Left cardiac atrium (tissue), 4 donors: Measurements from ENCODE around the gene UBE2Z. TPM values are rescaled to one million over a fixed set of nuclear protein-coding genes. Genes with fewer than 3 reads are reported as not detected.

Experiments used
- ATAC-seq, 2 donors: fragments of 200-7000 bp; cut with Tn5 transposase; one replicate each; pipeline ENCODE4 v1.9.1; 2020; ENCODE audit warnings: mild to moderate bottlenecking in 2 of 2, moderate library complexity in 2 of 2
- DNase-seq: peaks from one replicate; pipeline ENCODE4 v3.0.0-alpha.2; 2020
- intact Hi-C, 2 donors: fragments of 100-400 bp; cut with DNase I; formaldehyde crosslinking; loops; one replicate each; pipeline versions ENCODE4 v1.14.1 to v1.15.1; 2022 to 2023
- total RNA-seq, 2 donors: library from RNA; stranded (reverse); fragmentation: NEBNext Ultra II Directional; extraction: Animal tissue kit (Norgen Biotek cat#: 25700); gene quantifications; one replicate each; pipeline ENCODE4 v1.2.1, GENCODE V29; 2021
- donor health status: DM: no; HTN: yes; CAD: no.
- donor health status: DM: no; HTN: yes; CAD: no; lungs with severe emphysema.
- donor health status: DM: yes; HTN: yes; CAD: no.
- donor health status: Dilated cardiomyopathy.

UBE2Z gene
- total RNA-seq, 2 donors from 2014 or later, result 42.7 to 51.7 TPM

DNA sequence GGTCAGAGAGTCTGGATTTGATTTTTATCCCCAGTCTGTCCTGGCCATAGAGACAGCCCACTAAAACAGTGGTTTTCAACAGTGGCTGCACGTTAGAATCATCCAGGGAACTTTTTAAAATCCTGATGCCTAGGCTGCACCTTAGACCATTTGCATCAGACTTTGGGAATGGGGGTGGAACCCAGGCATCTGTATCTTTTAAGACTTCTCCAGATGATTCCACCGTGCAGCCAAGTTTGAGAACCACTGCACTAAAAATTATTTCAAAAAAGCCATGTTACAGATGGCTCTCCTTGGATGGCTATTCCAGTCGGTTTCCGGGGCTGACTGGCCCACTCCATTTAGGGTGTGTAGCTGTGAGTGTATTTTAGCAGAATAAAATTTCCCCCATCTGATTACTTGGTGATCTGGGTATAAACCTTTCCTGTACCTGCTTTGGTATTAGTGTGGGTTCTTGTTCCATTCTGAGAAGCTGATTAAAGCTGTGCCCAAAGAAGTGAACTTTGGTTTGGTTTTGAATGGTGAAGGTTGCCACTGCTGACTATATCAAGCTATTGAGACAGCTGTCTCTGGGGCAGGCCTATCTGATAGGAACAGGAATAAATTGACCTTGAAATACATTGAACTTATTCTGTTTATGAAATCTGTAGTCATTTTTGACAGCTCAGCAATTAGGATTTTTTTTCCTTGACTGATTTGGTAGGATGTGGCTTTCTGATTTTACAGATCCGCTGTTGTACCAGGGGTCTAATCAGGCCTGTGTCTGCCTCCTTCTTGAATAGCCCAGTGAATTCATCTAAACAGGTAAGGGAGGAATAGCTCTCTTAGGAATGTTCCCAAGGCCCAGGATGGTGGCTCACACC lies 14.3 kb upstream of the UBE2Z start:
- intact Hi-C loops, result no loop called here
- DNase-seq (no peak), ATAC-seq (no peak)

DNA sequence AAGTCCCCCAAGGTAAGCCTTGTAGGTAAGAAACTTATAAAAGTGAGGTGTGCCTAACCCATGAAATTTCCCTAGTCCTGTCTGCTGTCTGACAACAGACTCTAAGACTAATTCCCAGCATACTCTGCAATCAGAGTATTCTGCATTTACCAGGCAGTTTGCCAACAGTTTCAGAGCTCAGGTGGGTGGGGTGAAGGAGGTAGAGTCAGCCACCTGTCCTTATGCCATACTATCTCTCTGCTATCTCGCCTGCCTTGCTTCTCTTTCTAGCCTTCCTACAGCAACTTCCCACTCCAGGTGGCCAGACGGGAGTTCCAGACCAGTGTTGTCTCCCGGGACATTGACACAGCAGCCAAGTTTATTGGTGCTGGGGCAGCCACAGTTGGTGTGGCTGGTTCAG lies 13.3 kb upstream of the UBE2Z start:
- ATAC-seq (no peak), DNase-seq (no peak)
- intact Hi-C loops, result no loop called here

DNA sequence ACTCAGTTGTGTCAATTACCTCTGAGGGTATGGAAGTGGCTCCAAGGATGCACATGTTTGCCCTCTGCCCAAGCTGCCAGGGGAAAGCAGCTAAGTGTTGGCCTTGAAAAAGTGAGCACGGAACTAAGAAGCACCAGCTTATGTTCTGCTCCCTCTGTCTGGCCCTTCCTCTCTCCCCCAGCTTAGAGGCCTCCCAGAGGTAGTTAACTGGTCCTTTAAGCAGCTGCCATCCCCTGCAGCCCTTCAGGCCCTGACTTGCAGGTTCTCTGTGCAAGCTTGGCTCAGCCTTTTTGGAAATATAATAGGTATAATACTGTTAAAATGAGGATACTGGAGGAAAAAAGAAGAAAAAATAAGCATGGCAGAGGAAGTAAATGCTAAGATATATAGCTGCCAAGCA lies 7.0 kb upstream of the UBE2Z start:
- DNase-seq (no peak), ATAC-seq (no peak)
- intact Hi-C loops, result no loop called here

DNA sequence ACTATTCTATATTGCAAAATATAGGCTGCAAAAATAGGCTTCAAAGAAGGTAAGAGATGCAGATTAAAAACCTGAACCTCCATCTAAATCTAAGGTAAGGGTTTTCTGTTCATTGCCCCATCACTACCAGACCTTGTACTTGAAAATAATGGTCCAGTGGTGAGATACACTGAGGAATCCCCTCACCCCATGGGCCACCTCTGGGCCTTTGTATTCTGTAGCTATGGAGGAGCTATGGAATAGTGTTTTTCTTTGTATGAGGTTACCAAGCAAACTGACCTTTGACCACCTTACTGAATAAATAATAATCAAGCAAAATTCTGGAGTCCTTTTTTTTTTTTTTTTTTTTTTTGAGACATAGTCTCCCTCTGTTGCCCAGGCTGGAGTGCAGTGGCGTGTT lies 4.8 kb upstream of the UBE2Z start:
- no peak for ATAC-seq
- no peak for DNase-seq
- intact Hi-C loops, result no loop called here

DNA sequence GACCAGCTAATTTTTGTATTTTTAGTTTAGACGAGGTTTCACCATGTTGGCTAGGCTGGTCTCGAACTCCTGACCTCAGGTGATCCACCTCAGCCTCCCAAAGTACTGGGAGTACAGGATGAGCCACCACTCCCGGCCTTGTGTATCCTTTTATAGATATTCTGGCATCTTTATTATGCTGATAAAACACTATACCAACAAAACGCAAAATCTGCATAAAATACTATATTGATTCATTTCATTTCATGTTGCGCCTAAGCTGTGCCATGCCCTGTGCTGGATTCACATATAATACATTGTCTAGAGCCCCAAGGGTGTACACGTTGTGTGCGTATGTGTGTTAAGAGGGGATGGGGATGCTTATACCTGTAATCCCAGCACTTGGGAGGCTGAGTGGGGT lies 3.8 kb upstream of the UBE2Z start:
- no peak for ATAC-seq
- no peak for DNase-seq
- intact Hi-C loops, result no loop called here

DNA sequence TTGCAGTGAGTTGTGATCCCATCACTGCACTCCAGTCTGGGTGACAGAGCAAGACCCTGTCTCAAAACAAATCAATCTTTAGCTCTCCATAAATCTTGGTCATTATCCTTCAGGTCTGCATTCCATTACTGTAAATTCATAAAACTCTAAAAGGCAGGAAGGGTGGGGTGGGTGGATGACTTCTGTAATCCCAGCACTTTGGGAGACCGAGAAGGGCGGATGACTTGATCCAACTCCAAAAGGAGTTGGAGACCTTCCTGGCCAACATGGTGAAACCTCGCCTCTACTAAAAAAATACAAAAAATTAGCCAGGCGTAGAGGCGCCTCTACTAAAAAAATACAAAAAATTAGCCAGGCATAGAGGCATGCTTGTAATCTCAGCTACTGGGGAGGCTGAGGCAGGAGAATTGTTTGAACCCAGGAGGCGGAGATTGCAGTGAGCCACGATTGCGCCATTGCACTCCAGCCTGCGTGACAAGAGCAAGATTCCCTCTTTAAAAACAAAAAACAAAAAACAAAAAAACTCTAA lies 2.2 kb upstream of the UBE2Z start:
- ATAC-seq (no peak), DNase-seq (no peak)
- intact Hi-C loops, result no loop called here

DNA sequence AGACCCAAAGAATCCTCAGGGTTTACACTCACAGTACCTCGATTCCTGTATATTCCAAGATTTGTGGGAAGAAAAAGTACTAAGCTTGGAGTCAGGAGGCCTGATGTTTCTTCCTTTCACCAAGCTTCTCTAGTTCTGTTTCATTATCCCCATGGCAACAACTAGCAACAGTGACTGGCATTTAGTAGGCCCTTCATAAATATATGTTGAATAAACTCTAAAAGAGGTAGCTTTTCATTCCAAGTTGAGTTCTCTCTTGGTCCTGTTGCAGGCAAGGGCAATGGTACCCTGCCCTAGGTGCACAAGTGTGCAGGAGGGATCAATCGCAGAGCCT lies 527 bp upstream of the UBE2Z start:
- intact Hi-C loops, result no loop called here
- no peak for DNase-seq
- peak; percentile 0 to 1 for ATAC-seq

DNA sequence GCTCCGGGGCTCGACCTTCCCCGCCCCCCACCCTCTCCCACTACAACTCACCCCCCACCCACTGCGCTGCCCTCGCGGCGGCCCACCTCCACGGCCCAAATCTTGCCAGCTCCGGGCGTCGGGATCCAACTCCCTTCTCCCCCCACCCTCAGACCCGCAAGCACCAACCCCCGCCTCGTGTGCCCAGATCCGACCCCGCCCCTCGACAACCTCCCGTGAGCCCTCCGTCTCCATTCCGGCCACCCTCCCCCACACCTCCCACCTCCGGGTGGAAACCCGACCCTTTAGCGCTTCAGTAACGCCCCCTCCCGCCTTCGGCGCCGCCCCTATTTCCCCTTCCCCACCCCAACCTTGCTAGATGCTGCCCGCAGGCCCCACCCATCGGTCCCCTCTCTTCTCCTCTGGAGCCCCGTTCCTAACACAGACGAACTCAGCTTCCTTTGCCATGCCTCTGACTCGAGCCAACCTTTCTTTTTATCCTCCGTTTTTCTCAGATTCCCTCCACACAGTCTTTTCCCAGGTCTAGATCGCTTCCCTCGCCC lies 717 bp downstream of the UBE2Z start:
- ATAC-seq (peak; percentile 66 to 75), DNase-seq (peak; percentile 90)
- intact Hi-C loops, result no loop called here

DNA sequence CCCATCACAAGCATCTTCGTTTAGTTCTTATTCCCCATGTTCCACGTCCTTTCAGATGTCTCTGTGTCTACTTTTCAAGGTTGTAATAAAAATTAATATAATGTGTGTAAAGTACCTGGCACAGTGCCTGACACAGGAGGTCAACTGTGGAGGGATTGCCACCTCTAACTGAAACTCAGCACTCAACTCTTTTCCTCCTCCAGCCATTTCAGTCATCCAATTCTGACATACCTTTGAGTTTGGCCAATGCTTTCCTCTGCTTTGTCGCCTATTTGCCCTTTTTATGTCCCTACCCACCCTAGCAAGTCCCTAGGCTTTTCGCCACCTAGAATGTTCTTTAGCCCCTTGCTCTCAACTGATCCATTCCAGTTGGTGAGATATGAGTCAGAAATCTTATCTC lies 1.6 kb downstream of the UBE2Z start:
- no peak for ATAC-seq
- DNase-seq, result no peak
- intact Hi-C loops, result no loop called here

DNA sequence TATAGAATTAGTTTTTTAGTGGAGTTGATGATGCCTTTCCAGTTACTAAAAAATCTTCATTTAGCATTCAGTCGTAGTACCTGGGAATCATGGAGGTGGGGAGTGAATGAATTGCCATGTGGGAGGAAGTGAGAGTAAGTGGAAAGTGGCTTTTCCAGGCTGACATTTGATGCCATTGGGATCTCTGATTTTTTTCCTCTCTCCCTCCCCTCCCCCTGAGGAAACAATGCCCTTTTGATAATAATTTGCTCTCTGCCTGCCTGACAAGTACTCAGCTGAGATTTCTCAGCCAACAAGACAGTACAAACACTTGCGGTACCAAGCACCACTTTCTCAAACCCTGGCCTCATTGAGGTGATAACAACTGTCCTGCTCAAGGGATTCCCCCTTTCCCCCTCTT lies 2.2 kb downstream of the UBE2Z start:
- DNase-seq (no peak), ATAC-seq (no peak)
- intact Hi-C loops, result no loop called here

DNA sequence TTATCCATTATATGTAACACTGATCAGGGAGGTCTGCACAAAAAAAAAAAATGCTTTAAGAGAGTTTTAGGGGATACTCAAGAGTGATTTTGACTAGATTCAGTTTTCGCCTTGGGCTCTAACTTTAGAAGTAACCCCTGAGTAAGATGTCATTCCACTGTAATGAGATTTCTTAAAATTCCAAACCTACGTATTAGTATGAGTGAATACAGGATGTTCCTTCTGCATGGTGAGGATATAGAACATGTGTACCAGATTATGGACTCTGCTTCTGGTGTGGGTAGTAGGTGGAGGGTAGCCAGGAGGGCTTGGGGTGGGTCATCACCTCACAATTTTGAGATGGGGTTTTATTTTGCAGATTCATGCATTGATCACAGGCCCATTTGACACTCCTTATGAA lies 4.3 kb downstream of the UBE2Z start:
- DNase-seq, result no peak
- intact Hi-C loops, result no loop called here
- ATAC-seq, result no peak

DNA sequence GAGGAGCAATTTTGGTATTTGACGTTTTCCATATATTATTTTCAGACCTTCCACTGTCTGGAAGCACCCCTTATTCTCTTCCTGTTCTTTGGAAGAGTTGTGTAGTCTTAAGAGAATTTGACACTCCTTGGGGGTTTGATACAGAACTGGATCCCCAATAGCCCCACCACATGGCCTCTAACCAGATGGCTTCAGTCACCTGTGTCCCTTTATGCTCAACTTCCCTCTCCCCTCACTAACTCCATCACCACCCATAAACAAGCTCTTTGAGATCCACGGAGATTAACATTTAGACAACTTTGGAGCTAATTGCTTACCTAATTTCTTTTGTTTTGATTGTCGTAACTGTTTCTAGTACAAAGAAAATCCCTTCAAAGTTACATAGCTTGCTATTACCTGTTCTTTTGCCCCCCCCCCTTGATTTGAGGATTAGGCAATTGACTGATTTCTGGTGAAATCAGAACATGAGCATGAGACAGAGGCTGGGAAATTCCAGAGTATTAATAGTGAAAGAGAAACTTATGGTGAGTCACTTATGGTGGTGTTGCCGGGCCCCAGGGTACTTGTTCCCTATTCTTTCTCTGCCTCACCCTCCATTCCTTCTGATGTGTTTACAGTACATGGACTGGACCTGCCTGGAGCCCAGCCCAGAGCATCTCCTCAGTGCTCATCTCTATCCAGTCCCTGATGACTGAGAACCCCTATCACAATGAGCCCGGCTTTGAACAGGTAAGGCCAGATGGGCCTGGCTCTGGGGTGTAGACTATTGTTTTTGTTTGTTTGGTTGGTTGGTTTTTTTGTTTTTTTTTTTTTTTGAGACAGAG lies 7.5 kb downstream of the UBE2Z start:
- ATAC-seq, result peak in 1 of 2 donors; percentile 90
- intact Hi-C loops, result no loop called here
- no peak for DNase-seq

DNA sequence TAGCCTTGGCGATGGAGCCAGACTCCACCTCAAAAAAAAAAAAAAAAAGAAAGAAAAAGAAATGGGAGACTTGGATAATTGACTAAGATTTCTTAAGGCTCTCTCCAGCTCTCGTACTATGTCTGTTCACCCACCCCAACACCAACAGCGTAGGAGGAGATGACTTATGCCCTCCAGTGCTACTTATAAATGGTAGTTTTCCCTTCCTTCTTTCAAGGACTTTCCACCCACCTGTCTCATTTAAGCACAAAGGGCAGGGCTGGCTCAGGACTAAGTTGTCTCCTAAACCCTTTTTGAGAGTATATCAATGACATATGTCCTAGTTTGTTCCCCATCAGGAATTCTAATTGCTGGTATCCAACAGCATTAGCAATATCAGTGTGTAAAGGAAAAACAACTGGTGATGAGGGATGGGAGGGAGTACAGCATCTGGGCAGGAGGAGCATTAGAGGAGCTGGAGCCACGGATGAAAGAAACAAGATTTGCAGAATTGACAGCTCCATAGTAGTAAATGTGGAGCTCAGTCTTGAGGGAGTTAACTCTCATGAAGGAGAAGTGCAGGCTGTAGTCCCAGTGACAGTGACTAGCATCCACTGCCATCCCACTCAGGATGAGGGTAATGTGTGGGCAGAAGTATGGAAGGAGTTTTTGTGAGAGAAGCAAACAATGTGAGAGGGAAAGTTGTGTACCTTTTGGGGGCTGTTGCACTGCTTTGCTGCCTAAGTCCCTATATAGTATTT lies 17.2 kb downstream of the UBE2Z start:
- intact Hi-C loops, result no loop called here
- DNase-seq, result no peak
- ATAC-seq, result no peak

DNA sequence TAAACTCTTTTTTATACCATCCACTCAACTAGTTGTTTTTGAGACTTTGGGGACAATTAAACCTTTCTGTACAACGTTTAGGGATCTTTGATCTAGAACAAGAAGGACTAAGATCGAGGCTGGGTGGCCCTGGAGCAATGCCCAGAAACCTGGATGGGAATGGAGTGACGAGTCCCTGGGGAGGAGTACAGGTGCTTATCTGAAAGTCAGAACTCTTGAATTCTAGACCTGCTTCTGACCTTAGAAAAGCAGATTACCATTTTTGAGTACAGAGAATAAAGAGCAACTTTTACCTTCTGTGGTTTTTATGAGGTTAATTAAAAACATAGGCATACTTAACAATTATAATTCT lies 17.8 kb downstream of the UBE2Z start:
- DNase-seq (no peak), ATAC-seq (no peak)
- intact Hi-C loops, result no loop called here

DNA sequence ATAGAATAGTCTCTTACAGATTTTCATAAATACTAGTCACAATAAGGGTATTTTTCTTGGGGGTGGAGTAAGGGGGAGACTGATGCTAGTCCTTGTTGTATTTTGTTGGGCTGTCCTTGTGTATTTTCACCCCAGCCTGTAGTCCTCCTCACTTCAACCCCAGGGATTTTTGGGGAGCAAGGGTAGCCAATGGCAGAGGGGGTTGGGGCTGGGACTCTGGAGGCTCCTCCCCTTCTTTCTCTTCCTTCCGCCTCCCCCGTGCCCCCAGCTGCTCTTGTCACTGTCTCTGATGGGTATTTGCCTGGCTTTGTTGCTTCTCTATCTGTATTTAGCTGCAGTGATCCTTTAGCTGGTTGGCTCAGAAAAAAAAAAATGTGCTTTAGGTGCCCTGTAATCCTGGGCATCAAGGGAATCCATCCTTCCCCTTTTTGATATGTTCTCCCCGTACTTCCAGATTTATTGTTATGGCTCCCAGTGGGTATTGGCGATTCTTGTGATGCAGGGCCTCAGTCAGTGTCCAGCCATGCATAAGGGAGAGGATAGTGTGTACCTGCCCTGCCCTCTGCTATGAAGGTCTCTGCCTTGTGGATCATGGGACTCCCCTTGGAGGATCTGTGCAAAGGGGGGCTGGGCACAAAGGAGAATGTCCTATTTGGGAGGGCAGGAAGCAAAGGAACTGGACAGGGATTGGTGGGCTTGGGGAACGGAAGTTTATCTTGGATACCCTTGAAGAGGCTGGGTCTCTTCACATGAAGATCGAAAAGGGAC lies 20.0 kb downstream of the UBE2Z start:
- ATAC-seq (peak in 1 of 2 donors; percentile 14), DNase-seq (no peak)
- intact Hi-C loops, result no loop called here

DNA sequence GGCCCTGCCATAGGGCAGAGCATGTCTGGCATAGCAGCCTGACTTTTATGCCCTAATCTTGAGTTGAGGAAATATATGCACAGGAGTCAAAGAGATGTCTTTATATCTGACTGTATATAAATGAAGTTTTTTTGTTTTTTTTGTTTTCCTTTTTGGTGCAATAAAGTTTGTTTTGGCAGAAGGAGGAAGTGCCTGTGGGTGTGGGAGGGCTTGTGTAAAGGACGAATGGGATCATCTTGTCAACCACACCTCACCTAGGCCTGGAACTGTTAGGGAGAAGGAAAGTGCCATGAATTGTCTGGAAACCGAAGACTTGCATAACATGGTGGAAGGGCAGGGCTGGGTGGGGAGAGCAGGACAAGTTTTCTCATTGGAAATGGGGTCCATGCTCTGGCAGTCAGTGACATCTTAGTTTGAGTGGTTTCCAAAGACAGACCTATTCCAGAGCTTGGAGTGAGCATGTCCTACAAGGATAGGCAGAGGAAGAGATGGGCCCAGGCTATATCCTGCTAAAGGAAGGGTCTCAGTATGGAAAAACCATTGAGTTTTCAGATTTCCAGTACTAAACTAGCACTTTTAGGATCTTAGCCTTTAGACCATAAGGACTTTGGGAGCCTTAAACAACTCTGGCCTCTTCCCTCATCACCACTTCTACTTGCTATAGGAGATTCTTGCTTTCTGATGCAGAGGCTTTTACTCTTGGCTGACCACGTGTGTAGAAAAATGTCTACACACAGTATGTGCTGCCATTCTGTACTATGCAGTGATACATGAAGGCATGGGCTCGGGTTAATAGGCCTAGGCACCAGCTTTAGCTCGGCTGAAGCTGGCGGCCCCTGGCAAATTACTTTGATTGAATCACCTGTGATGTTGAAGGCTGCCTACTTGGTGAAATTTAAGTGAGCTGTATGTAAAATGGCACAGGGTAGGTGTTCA lies 20.9 kb downstream of the UBE2Z start:
- ATAC-seq, result peak in 1 of 2 donors; percentile 14
- intact Hi-C loops, result no loop called here

DNA sequence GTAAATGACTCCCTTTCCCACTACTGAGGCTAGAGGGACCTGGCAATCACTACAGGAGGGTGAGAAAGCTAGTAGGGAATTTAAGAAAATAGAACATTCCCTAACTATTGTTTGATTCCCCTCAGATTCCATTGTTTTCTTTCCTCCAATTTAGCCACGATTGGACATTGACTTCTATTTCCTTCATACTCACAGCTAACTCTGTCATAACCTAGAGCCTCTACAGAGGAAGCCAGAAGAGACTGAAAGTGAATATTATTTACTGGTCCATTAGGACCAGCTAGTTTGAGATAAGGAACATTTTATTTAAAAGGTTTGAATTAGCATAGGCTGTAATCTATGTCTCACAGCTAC lies 21.6 kb downstream of the UBE2Z start:
- DNase-seq, result no peak
- intact Hi-C loops, result no loop called here
- ATAC-seq, result no peak

More for the DNA sequence above, 20.9 kb downstream of the UBE2Z start:
- no peak for DNase-seq

DNA sequence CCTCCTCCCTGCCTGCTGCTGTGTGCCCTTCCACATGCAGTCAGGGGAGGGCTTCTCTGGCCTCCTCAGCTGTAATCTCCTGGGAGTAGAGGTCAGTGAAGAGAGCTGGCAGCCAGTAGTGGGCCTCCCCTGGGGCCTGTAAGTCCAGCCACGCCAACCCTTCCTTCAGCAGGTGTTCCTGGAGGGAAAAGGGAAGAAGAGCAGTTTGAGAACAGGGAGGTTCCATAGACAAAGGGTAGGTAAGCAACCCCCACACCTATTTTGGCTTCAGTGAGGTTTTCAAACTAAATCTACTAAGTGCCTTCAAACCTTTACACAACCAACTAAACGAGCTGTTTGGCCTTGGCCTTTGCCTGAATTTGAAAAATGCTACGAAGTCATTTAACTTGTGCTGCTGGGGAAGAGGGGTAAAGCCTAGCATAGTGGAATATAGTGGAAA lies 22.2 kb downstream of the UBE2Z start:
- intact Hi-C loops, result no loop called here
- ATAC-seq (no peak), DNase-seq (no peak)
